ENCODE results near the gene PPIF. TPM values are rescaled to one million over a fixed set of nuclear protein-coding genes. Genes with fewer than 3 reads are reported as not detected.

PPIF gene
- total and polyA plus RNA-seq, 3 donors from 2014 or later = 80.1 to 106 (median 82.1) TPM

DNA sequence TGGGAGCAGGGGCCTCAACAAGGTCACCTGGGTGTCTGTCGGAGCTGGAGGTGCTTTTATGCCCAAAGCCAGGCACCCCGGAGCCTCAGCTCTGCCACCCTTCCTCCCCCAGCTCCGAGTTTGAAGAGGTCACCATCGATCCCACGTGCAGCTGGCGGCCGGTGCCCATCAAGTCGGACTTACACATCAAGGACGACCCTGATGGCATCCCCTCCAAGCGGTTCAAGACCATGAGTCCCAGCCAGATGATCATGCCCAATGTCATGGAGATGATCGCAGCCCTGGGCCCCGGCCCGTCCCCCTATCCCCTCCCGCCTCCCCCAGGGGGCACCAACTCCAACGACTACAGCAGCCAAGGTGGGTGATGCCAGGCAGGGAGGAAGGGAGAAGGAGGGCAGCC is 41.3 kb upstream of the PPIF start:
- TF ChIP-seq, protein P1, sequence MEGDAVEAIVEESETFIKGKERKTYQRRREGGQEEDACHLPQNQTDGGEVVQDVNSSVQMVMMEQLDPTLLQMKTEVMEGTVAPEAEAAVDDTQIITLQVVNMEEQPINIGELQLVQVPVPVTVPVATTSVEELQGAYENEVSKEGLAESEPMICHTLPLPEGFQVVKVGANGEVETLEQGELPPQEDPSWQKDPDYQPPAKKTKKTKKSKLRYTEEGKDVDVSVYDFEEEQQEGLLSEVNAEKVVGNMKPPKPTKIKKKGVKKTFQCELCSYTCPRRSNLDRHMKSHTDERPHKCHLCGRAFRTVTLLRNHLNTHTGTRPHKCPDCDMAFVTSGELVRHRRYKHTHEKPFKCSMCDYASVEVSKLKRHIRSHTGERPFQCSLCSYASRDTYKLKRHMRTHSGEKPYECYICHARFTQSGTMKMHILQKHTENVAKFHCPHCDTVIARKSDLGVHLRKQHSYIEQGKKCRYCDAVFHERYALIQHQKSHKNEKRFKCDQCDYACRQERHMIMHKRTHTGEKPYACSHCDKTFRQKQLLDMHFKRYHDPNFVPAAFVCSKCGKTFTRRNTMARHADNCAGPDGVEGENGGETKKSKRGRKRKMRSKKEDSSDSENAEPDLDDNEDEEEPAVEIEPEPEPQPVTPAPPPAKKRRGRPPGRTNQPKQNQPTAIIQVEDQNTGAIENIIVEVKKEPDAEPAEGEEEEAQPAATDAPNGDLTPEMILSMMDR (IDR thresholded peaks at IDR 0.05) = no peak
- no peak for TF ChIP-seq POLR2A (IDR thresholded peaks at IDR 0.05)
- 90 to 91% methylated on average over 8 to 14 of the region's 15 CpGs for WGBS, 2 donors
- no peaks in the 10 kb centered on the region for H3K4me1 ChIP-seq

DNA sequence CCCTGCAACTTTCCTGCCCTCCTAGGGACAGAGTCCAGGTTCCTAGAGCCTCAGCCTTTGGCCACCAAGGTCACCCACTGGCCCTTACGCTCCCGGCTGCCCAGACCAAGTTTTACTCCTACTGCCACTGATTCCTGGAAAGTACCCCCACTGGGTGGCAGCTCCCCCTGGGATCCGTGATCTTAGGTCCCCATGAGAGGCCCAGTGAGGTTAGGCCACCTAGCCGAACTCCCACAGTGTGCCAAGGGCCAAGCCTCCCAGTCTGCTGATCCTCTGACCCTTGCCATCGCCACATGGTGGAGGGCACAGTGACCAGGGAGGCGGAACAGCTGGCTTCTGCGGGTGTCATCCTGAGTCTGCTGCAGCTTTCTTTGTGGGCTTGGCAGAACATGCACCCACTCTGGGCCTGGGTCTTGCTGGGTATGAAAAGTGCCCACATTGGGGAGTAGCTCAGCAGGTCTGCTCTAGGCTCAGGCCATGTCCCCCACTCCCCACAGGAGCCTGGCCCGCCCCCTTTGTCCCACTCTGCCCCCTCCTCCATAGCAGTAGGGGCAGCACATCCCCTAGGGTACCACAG is 40.5 kb upstream of the PPIF start:
- intact Hi-C loops (cut with DNase I; ENCODE audit: low total_unique reads) = no loop called here
- Histone ChIP-seq H3K27ac (no peak overlapping the region), H3K9me3 (no peaks in the 10 kb centered on the region), H3K4me3 (no peak overlapping the region), H3K4me1 (no peaks in the 10 kb centered on the region), H3K36me3 (ENCODE audit: low read depth, missing control alignments) (no peaks in the 10 kb centered on the region), H3K27me3 (no peaks in the 10 kb centered on the region)
- DNase-seq = no peak
- WGBS, 2 donors = 86 to 87% methylated on average over 7 to 8 of the region's 8 CpGs
- TF ChIP-seq, protein P1 (IDR thresholded peaks at IDR 0.05) = no peak
- TF ChIP-seq POLR2A (IDR thresholded peaks at IDR 0.05) = no peak

More for the DNA sequence above, 41.3 kb upstream of the PPIF start:
- no peak overlapping the region for H3K4me3 ChIP-seq
- no peaks in the 10 kb centered on the region for H3K27me3 ChIP-seq
- intact Hi-C loops (cut with DNase I; ENCODE audit: low total_unique reads) = no loop called here
- no peaks in the 10 kb centered on the region for H3K9me3 ChIP-seq
- no peak for DNase-seq
- no peaks in the 10 kb centered on the region for H3K36me3 ChIP-seq (ENCODE audit: low read depth, missing control alignments)
- no peak overlapping the region for H3K27ac ChIP-seq

DNA sequence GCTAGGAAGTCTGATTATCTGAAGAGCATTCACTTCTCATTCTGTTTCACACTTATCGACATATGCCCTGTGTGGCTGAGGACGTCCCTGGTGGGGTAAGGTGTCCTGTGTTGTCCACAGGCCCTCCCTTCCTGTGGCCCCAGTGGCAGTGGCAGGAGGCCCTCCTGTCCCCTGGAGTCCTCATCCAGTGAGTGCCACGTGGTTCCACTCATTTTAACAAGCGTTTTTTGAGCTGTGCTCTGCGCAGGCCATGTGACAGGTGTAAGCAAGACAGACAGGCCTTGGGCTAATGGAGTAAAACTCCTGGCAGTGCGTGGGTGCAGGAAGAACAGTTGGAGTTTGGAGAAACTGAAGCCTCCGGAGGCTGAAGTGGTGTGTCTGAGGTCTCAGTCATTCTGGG is 39.3 kb upstream of the PPIF start:
- Histone ChIP-seq H3K4me3 (no peak overlapping the region), H3K36me3 (ENCODE audit: low read depth, missing control alignments) (no peaks in the 10 kb centered on the region), H3K9me3 (no peaks in the 10 kb centered on the region), H3K27ac (no peak overlapping the region), H3K4me1 (no peaks in the 10 kb centered on the region), H3K27me3 (no peaks in the 10 kb centered on the region)
- WGBS, 2 donors = 86 to 91% methylated on average over 7 of the region's 7 CpGs
- intact Hi-C loops (cut with DNase I; ENCODE audit: low total_unique reads) = no loop called here
- DNase-seq = no peak
- TF ChIP-seq POLR2A (IDR thresholded peaks at IDR 0.05) = no peak
- TF ChIP-seq, protein P1 (IDR thresholded peaks at IDR 0.05) = no peak

DNA sequence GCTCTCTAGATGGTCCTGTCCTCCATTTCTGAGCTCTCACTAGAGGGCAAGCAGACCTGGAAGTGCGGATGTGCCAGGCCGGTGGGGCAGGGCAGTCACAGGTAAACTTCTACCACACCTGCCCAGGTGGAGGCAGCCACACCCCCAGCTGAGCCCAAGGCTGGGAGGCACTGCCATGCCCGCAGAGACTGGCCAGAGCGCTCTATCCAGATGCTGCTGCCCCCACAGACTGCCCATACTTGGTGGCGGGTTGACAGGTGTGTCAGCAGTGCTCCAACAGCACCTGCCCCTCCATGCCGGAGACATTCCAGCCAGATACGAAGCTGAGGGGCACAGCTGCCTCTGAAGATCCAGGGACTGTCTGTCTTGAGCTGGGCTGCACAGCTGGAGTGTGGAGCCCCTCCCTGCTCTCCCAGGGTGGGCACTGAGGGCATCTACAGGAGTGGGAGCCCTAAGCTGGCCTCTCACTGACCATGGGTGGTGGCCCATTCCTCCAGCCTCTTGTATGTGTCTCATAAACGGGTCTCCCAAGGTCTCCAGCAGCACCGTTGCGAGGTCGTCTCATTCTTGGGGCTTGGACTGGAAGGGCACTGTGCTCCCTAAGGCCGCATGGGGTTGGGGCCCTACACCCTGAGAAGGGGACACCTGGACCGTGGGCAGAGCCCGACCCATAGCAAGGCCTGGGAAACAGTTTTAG is 38.2 kb upstream of the PPIF start:
- 80 to 82% methylated on average over 10 to 14 of the region's 14 CpGs for WGBS, 2 donors
- Histone ChIP-seq H3K27ac (no peak overlapping the region), H3K36me3 (ENCODE audit: low read depth, missing control alignments) (no peaks in the 10 kb centered on the region)

More for the DNA sequence above, 38.2 kb upstream of the PPIF start:
- no peaks in the 10 kb centered on the region for H3K4me1 ChIP-seq
- H3K9me3 ChIP-seq = no peaks in the 10 kb centered on the region
- intact Hi-C loops (cut with DNase I; ENCODE audit: low total_unique reads) = no loop called here
- H3K4me3 ChIP-seq = no peak overlapping the region
- no peak for TF ChIP-seq POLR2A (IDR thresholded peaks at IDR 0.05)
- TF ChIP-seq, protein P1 (IDR thresholded peaks at IDR 0.05) = no peak
- H3K27me3 ChIP-seq = no peaks in the 10 kb centered on the region
- no peak for DNase-seq

Measured in testis (tissue), 3 donors.